Panc1 (cell line): ENCODE data around the gene PCLO. TPM values are rescaled to one million over a fixed set of nuclear protein-coding genes. Genes with fewer than 3 reads are reported as not detected.

Source experiments
- ATAC-seq: fragments of 200-7000 bp; cut with Tn5 transposase; 2 replicates; pipeline ENCODE4 v1.9.1; 2020; ENCODE audit warnings: mild to moderate bottlenecking, moderate library complexity
- BruUV-seq: library from RNA; stranded (reverse); fragments of 400-500 nt; replicated peaks from 2 replicates; lab custom pipeline; 2021; lab: Mats Ljungman, UMichigan
- CTCF ChIA-PET: fragments of 300-600 bp; sonication (Branson Sonifier 250); formaldehyde crosslinking; loops from one replicate; lab custom pipeline; 2022; ENCODE audit warnings: antibody characterized with exemption; lab: Charles Lee
- POLR2A ChIA-PET: fragments of 300-600 bp; sonication (Branson Sonifier 250); formaldehyde crosslinking; loops from one replicate; lab custom pipeline; 2022; ENCODE audit warnings: antibody characterized with exemption; lab: Charles Lee
- DNase-seq: peaks from one replicate; pipeline ENCODE4 v3.0.0-alpha.2; 2010; ENCODE audit warnings: low read depth, low spot score
- H3K27ac ChIP-seq: 2 replicates; pipeline ENCODE4 v1.5.1; 2011; ENCODE audit warnings: mild to moderate bottlenecking, low read length, inconsistent platforms
- H3K27me3 ChIP-seq: fragments of 200-500 bp; sonication (Bioruptor generic); 2 replicates; pipeline ENCODE4 v1.6.0; 2014; ENCODE audit warnings: low read length, inconsistent platforms; ENCODE audit not compliant: control insufficient read depth, insufficient read depth
- H3K36me3 ChIP-seq: fragments of 200-500 bp; sonication (Bioruptor generic); 2 replicates; pipeline ENCODE4 v1.5.1; 2014; ENCODE audit warnings: inconsistent platforms, mild to moderate bottlenecking, low read length, moderate library complexity; ENCODE audit not compliant: control insufficient read depth, insufficient read depth
- H3K4me1 ChIP-seq: 2 replicates; pipeline ENCODE4 v1.5.1; 2011; ENCODE audit warnings: inconsistent platforms, mild to moderate bottlenecking, low read length, moderate library complexity; ENCODE audit not compliant: control insufficient read depth, insufficient read depth
- H3K4me3 ChIP-seq, 2 experiments: 2 replicates each; pipeline ENCODE4 v1.5.1; 2011 to 2012; ENCODE audit warnings: low read depth in 2 of 2, low read length in 2 of 2, mild to moderate bottlenecking in 2 of 2, inconsistent platforms in 1 of 2, moderate library complexity in 1 of 2
- H3K9me3 ChIP-seq: fragments of 200-500 bp; sonication (Bioruptor generic); 2 replicates; pipeline ENCODE4 v1.5.1; 2014; ENCODE audit warnings: low read depth, mild to moderate bottlenecking, inconsistent platforms, low read length, moderate library complexity; ENCODE audit not compliant: control insufficient read depth, insufficient read depth
- CTCF ChIP-seq: fragments of 450-650 bp; IDR thresholded peaks from 2 replicates; pipeline ENCODE4 v1.5.1; 2017; ENCODE audit warnings: mild to moderate bottlenecking
- POLR2AphosphoS5 ChIP-seq: IDR thresholded peaks from 2 replicates; pipeline ENCODE4 v1.6.1; 2012; ENCODE audit warnings: mild to moderate bottlenecking, low read depth, low read length, moderate library complexity
- REST ChIP-seq, 2 experiments: IDR thresholded peaks; 2 replicates each; pipeline ENCODE4 v1.6.1; 2011 to 2012; ENCODE audit warnings: low read depth in 2 of 2, control low read depth in 1 of 2, low read length in 1 of 2, mild to moderate bottlenecking in 1 of 2, moderate library complexity in 1 of 2; ENCODE audit not compliant: insufficient read depth in 1 of 2
- SIN3A ChIP-seq: IDR thresholded peaks from 2 replicates; pipeline ENCODE4 v1.6.1; 2012; ENCODE audit warnings: low read depth, mild to moderate bottlenecking, low read length, moderate library complexity, borderline replicate concordance; ENCODE audit not compliant: insufficient read depth
- TCF7L2 ChIP-seq: IDR thresholded peaks from 2 replicates; pipeline ENCODE4 v1.6.1; 2011; ENCODE audit warnings: mild to moderate bottlenecking, low read depth, low read length, inconsistent platforms
- in situ Hi-C: cut with HindIII; loops from 2 replicates; pipeline ENCODE4 v1.10.0; 2016; ENCODE audit warnings: low sequenced_read_pairs, low pct_unique_long_range_greater_than_20kb
- intact Hi-C: fragments of 100-400 bp; cut with micrococcal nuclease; formaldehyde crosslinking; loops from one replicate; pipeline ENCODE4 v1.10.0; 2022; ENCODE audit not compliant: unreplicated experiment
- total RNA-seq: library from RNA; stranded (reverse); gene quantifications from one replicate; pipeline ENCODE4 v1.2.1, GENCODE V29; 2021; ENCODE audit not compliant: unreplicated experiment

Gene PCLO
- total RNA-seq, 1 experiment from 2014 or later, result 1.1 TPM

GRCh38 chr7:82821037-82821436, 341.6 kb downstream of the PCLO start:
- no peaks in the 10 kb centered on the region for H3K27me3 ChIP-seq
- in situ Hi-C loops, result no loop called here
- ChIA-PET CTCF (no interaction called here), POLR2A (no interaction called here)
- no peak for DNase-seq
- H3K36me3 ChIP-seq, result no peaks in the 10 kb centered on the region
- ATAC-seq, result no peak
- no peak overlapping the region for H3K27ac ChIP-seq
- TF ChIP-seq SIN3A (no peak), TCF7L2 (no peak)
- no peaks in the 10 kb centered on the region for H3K4me1 ChIP-seq
- H3K4me3 ChIP-seq, result no peak overlapping the region
- BruUV-seq, result no TSS peak
- H3K9me3 ChIP-seq, result no peaks in the 10 kb centered on the region
- intact Hi-C loops, result no loop called here

GRCh38 chr7:82818171-82818570, 344.5 kb downstream of the PCLO start:
- intact Hi-C loops (loop anchor here (10.0 kb wide), 1 partner anchor 347 kb away; the partner anchor contains the start of gene PCLO), in situ Hi-C loops (no loop called here)
- Histone ChIP-seq H3K9me3 (no peaks in the 10 kb centered on the region), H3K4me1 (no peaks in the 10 kb centered on the region), H3K27me3 (no peaks in the 10 kb centered on the region), H3K36me3 (no peaks in the 10 kb centered on the region), H3K4me3 (no peak overlapping the region), H3K27ac (no peak overlapping the region)
- DNase-seq (no peak), ATAC-seq (no peak)
- POLR2A ChIA-PET, result no interaction called here
- TF ChIP-seq REST (IDR thresholded peaks at IDR 0.05; ENCODE audit: insufficient read depth in 1 of 2, low read depth in 2 of 2, low read length in 1 of 2) (no peak), SIN3A (no peak), TCF7L2 (no peak), POLR2AphosphoS5 (no peak), CTCF (no peak)
- no TSS peak for BruUV-seq
- CTCF ChIA-PET, result no interaction called here

GRCh38 chr7:82816272-82816671, 346.4 kb downstream of the PCLO start:
- TF ChIP-seq REST (IDR thresholded peaks at IDR 0.05; ENCODE audit: insufficient read depth in 1 of 2, low read depth in 2 of 2, low read length in 1 of 2), result no peak
- no peak for TF ChIP-seq CTCF
- TF ChIP-seq POLR2AphosphoS5, result no peak
- no peak for TF ChIP-seq TCF7L2
- TF ChIP-seq SIN3A, result no peak
- ATAC-seq (no peak), DNase-seq (no peak)
- ChIA-PET POLR2A (no interaction called here), CTCF (no interaction called here)
- Histone ChIP-seq H3K27ac (no peak overlapping the region), H3K4me3 (no peak overlapping the region), H3K27me3 (no peaks in the 10 kb centered on the region), H3K4me1 (no peaks in the 10 kb centered on the region), H3K36me3 (no peaks in the 10 kb centered on the region), H3K9me3 (no peaks in the 10 kb centered on the region)
- in situ Hi-C loops, result no loop called here
- no TSS peak for BruUV-seq
- intact Hi-C loops, result loop anchor here (10.0 kb wide), 1 partner anchor 349 kb away; the partner anchor contains the start of gene PCLO
